ENCODE data around the gene PRDM16. TPM values are rescaled to one million over a fixed set of nuclear protein-coding genes. Genes with fewer than 3 reads are reported as not detected.

The PRDM16 gene
- total RNA-seq, 1 donor from 2014 or later = 18.3 TPM

GRCh38 chr1:3196577-3197245, 127.7 kb downstream of the PRDM16 start:
- no peaks in the 10 kb centered on the region for H3K27me3 Mint-ChIP-seq (ENCODE audit: low read depth)
- no peak for DNase-seq (ENCODE audit: low spot score)
- H3K4me3 Mint-ChIP-seq (ENCODE audit: unreplicated experiment) = no peak overlapping the region
- H3K4me1 Mint-ChIP-seq (ENCODE audit: low read depth) = peaks cover 32% of the 10 kb centered on the region
- TF ChIP-seq CTCF (IDR thresholded peaks at IDR 0.05) = no peak
- peaks cover 3% of the 10 kb centered on the region for H3K36me3 Mint-ChIP-seq (ENCODE audit: low read depth)
- H3K9me3 Mint-ChIP-seq (ENCODE audit: low read depth) = no peaks in the 10 kb centered on the region
- H3K27ac Mint-ChIP-seq (ENCODE audit: unreplicated experiment) = no peak overlapping the region

GRCh38 chr1:3197781-3198316, 128.8 kb downstream of the PRDM16 start:
- Mint-ChIP-seq H3K4me3 (ENCODE audit: unreplicated experiment) (no peak overlapping the region), H3K4me1 (ENCODE audit: low read depth) (peaks cover 27% of the 10 kb centered on the region), H3K27me3 (ENCODE audit: low read depth) (no peaks in the 10 kb centered on the region), H3K27ac (ENCODE audit: unreplicated experiment) (peak overlapping the region; percentile 2), H3K9me3 (ENCODE audit: low read depth) (no peaks in the 10 kb centered on the region), H3K36me3 (ENCODE audit: low read depth) (peaks cover 3% of the 10 kb centered on the region)
- no peak for DNase-seq (ENCODE audit: low spot score)
- no peak for TF ChIP-seq CTCF (IDR thresholded peaks at IDR 0.05)

GRCh38 chr1:3198371-3199271, 129.6 kb downstream of the PRDM16 start:
- DNase-seq (ENCODE audit: low spot score) = no peak
- H3K36me3 Mint-ChIP-seq (ENCODE audit: low read depth) = peaks cover 3% of the 10 kb centered on the region
- no peak overlapping the region for H3K4me3 Mint-ChIP-seq (ENCODE audit: unreplicated experiment)
- no peak for TF ChIP-seq CTCF (IDR thresholded peaks at IDR 0.05)
- H3K27ac Mint-ChIP-seq (ENCODE audit: unreplicated experiment) = peak overlapping the region; percentile 2
- H3K27me3 Mint-ChIP-seq (ENCODE audit: low read depth) = no peaks in the 10 kb centered on the region
- H3K4me1 Mint-ChIP-seq (ENCODE audit: low read depth) = peaks cover 23% of the 10 kb centered on the region
- no peaks in the 10 kb centered on the region for H3K9me3 Mint-ChIP-seq (ENCODE audit: low read depth)

- no peak overlapping the region for H3K4me3 Mint-ChIP-seq (ENCODE audit: unreplicated experiment)
- peak overlapping the region; percentile 65 for H3K27ac Mint-ChIP-seq (ENCODE audit: unreplicated experiment)
- H3K27me3 Mint-ChIP-seq (ENCODE audit: low read depth) = peaks cover 2% of the 10 kb centered on the region
- DNase-seq (ENCODE audit: low spot score) = no peak
- H3K4me1 Mint-ChIP-seq (ENCODE audit: low read depth) = peaks cover 10% of the 10 kb centered on the region
- no peak for TF ChIP-seq CTCF (IDR thresholded peaks at IDR 0.05)
- H3K9me3 Mint-ChIP-seq (ENCODE audit: low read depth) = no peaks in the 10 kb centered on the region
- H3K36me3 Mint-ChIP-seq (ENCODE audit: low read depth) = peaks cover 2% of the 10 kb centered on the region
These were observed 135.7 kb downstream of the PRDM16 start for GRCh38 chr1:3204725-3205124.

GRCh38 chr1:3205815-3206214, 136.8 kb downstream of the PRDM16 start:
- Mint-ChIP-seq H3K9me3 (ENCODE audit: low read depth) (no peaks in the 10 kb centered on the region), H3K27me3 (ENCODE audit: low read depth) (peaks cover 2% of the 10 kb centered on the region), H3K36me3 (ENCODE audit: low read depth) (peaks cover 2% of the 10 kb centered on the region), H3K4me1 (ENCODE audit: low read depth) (peaks cover 10% of the 10 kb centered on the region), H3K4me3 (ENCODE audit: unreplicated experiment) (no peak overlapping the region), H3K27ac (ENCODE audit: unreplicated experiment) (no peak overlapping the region)
- DNase-seq (ENCODE audit: low spot score) = no peak
- TF ChIP-seq CTCF (IDR thresholded peaks at IDR 0.05) = no peak
